Activated CD4-positive, alpha-beta T cell treated with anti-CD3 and anti-CD28 coated beads for 48 hours (primary cell): Measurements from ENCODE around the gene ANKRD12.
A peak's percentile ranks its signal among the peaks of the same experiment; 100 is the strongest.

Experiments
- DNase-seq: peaks from one replicate; pipeline ENCODE4 v3.0.0-alpha.2; 2020

Gene ANKRD12

GRCh38 chr18:9296233-9297006 lies 159.8 kb downstream of the ANKRD12 start:
- DNase-seq, result no peak

- DNase-seq, result no peak
These were observed 160.4 kb downstream of the ANKRD12 start for GRCh38 chr18:9297007-9297393.

GRCh38 chr18:9304388-9305070 lies 167.9 kb downstream of the ANKRD12 start:
- no peak for DNase-seq

- DNase-seq, result no peak
These were observed 182.8 kb downstream of the ANKRD12 start for GRCh38 chr18:9319333-9319732.

- DNase-seq, result no peak
These were observed 184.5 kb downstream of the ANKRD12 start for GRCh38 chr18:9321017-9321452.

- DNase-seq, result no peak
These were observed 185.2 kb downstream of the ANKRD12 start for GRCh38 chr18:9321736-9322135.

GRCh38 chr18:9322744-9323143 lies 186.2 kb downstream of the ANKRD12 start:
- no peak for DNase-seq

GRCh38 chr18:9323750-9324445 lies 187.3 kb downstream of the ANKRD12 start:
- DNase-seq, result no peak

- no peak for DNase-seq
These were observed 189.1 kb downstream of the ANKRD12 start for GRCh38 chr18:9325716-9326115.

- DNase-seq, result no peak
These were observed 192.2 kb downstream of the ANKRD12 start for GRCh38 chr18:9328776-9329175.

- no peak for DNase-seq
These were observed 192.9 kb downstream of the ANKRD12 start for GRCh38 chr18:9329471-9329870.

- no peak for DNase-seq
These were observed 193.8 kb downstream of the ANKRD12 start for GRCh38 chr18:9330419-9330818.

GRCh38 chr18:9333441-9334328 lies 197.1 kb downstream of the ANKRD12 start:
- peak; percentile 24 for DNase-seq

- DNase-seq, result peak; percentile 91
These were observed 197.9 kb downstream of the ANKRD12 start, which contains the start of gene TWSG1 for GRCh38 chr18:9334329-9334972. Gene TWSG1 (plus strand): TSS chr18:9334773. CDS start chr18:9337230, 2,457 bp downstream.

- DNase-seq, result peak; percentile 48
These were observed 198.6 kb downstream of the ANKRD12 start for GRCh38 chr18:9334973-9335696.
